ENCODE results near the gene MUC4. TPM values are rescaled to one million over a fixed set of nuclear protein-coding genes. Genes with fewer than 3 reads are reported as not detected.
"Not testable (repeated sequence)": the region's sequence is repeated elsewhere in the genome, so short reads cannot be mapped to it uniquely, and the experiment has no call there.

MUC4 gene
- total RNA-seq, 1 experiment from 2014 or later, result 63.7 TPM

GRCh38 chr3:195738274-195739044, 73.3 kb downstream of the MUC4 start:
- no peak overlapping the region for H2AFZ ChIP-seq
- H3K9me3 ChIP-seq (ENCODE audit: insufficient read depth, low read depth), result no peaks in the 10 kb centered on the region
- ChIA-PET CTCF (no interaction called here), POLR2A (ENCODE audit: unreplicated experiment) (no interaction called here)
- TF ChIP-seq CTCF (conservative IDR thresholded peaks at IDR 0.05) (no peak), EZH2 (IDR thresholded peaks at IDR 0.05; ENCODE audit: low read depth) (no peak)
- no peaks in the 10 kb centered on the region for H3K4me1 ChIP-seq (replicated peaks; ENCODE audit: insufficient read depth)
- no peaks in the 10 kb centered on the region for H3K9me2 ChIP-seq (ENCODE audit: insufficient read depth)
- no peaks in the 10 kb centered on the region for H3K27me3 ChIP-seq (ENCODE audit: insufficient read depth, low read depth)
- H3K79me2 ChIP-seq (ENCODE audit: low read depth), result no peaks in the 10 kb centered on the region
- BruUV-seq (replicated peaks), result no TSS peak
- no peak overlapping the region for H3K4me3 ChIP-seq
- no peaks in the 10 kb centered on the region for H4K20me1 ChIP-seq (ENCODE audit: insufficient read depth)
- no peak for DNase-seq
- no peak overlapping the region for H3K27ac ChIP-seq
- no peaks in the 10 kb centered on the region; the same call in 1 of the 2 replicates for H3F3A ChIP-seq (ENCODE audit: insufficient read depth, low read depth)
- no peaks in the 10 kb centered on the region for H3K36me3 ChIP-seq (ENCODE audit: low read depth)
- no peak overlapping the region for H3K4me2 ChIP-seq
- intact Hi-C loops (cut with micrococcal nuclease; ENCODE audit: unreplicated experiment), result no loop called here

GRCh38 chr3:195737782-195738181, 73.9 kb downstream of the MUC4 start:
- H3K4me1 ChIP-seq (replicated peaks; ENCODE audit: insufficient read depth); H3K79me2 ChIP-seq (ENCODE audit: low read depth); intact Hi-C loops (cut with micrococcal nuclease; ENCODE audit: unreplicated experiment); DNase-seq; H2AFZ ChIP-seq; H3K27me3 ChIP-seq (ENCODE audit: insufficient read depth, low read depth); H3K36me3 ChIP-seq (ENCODE audit: low read depth); H3K4me3 ChIP-seq; H4K20me1 ChIP-seq (ENCODE audit: insufficient read depth); H3K4me2 ChIP-seq; H3K9me2 ChIP-seq (ENCODE audit: insufficient read depth); CTCF ChIA-PET; POLR2A ChIA-PET (ENCODE audit: unreplicated experiment); H3K9me3 ChIP-seq (ENCODE audit: insufficient read depth, low read depth); H3F3A ChIP-seq (ENCODE audit: insufficient read depth, low read depth); H3K27ac ChIP-seq; BruUV-seq (replicated peaks): not testable (repeated sequence)

GRCh38 chr3:195736866-195737490, 74.8 kb downstream of the MUC4 start:
- BruUV-seq (replicated peaks), result no TSS peak
- Histone ChIP-seq H3K9me3 (ENCODE audit: insufficient read depth, low read depth) (no peaks in the 10 kb centered on the region), H3K27me3 (ENCODE audit: insufficient read depth, low read depth) (no peaks in the 10 kb centered on the region), H3K27ac (no peak overlapping the region), H3K36me3 (ENCODE audit: low read depth) (no peaks in the 10 kb centered on the region), H4K20me1 (ENCODE audit: insufficient read depth) (no peaks in the 10 kb centered on the region), H3K79me2 (ENCODE audit: low read depth) (no peaks in the 10 kb centered on the region), H3K4me3 (no peak overlapping the region), H3K4me2 (no peak overlapping the region), H3K4me1 (replicated peaks; ENCODE audit: insufficient read depth) (no peaks in the 10 kb centered on the region), H3F3A (ENCODE audit: insufficient read depth, low read depth) (no peaks in the 10 kb centered on the region; the same call in 1 of the 2 replicates), H3K9me2 (ENCODE audit: insufficient read depth) (no peaks in the 10 kb centered on the region), H2AFZ (no peak overlapping the region)
- intact Hi-C loops (cut with micrococcal nuclease; ENCODE audit: unreplicated experiment), result no loop called here
- ChIA-PET POLR2A (ENCODE audit: unreplicated experiment) (no interaction called here), CTCF (no interaction called here)
- no peak for TF ChIP-seq EZH2 (IDR thresholded peaks at IDR 0.05; ENCODE audit: low read depth)
- TF ChIP-seq CTCF (conservative IDR thresholded peaks at IDR 0.05), result no peak
- DNase-seq, result no peak

Data from PC-9 (cell line).